GM19099 (cell line): ENCODE data around the gene RBFOX1.

Experiments used
- POLR2A ChIP-seq: IDR thresholded peaks from 3 replicates; pipeline ENCODE4 v1.6.1; 2011; ENCODE audit warnings: low read depth; ENCODE audit not compliant: insufficient read length; ENCODE audit errors: extremely low read depth

The RBFOX1 gene

DNA sequence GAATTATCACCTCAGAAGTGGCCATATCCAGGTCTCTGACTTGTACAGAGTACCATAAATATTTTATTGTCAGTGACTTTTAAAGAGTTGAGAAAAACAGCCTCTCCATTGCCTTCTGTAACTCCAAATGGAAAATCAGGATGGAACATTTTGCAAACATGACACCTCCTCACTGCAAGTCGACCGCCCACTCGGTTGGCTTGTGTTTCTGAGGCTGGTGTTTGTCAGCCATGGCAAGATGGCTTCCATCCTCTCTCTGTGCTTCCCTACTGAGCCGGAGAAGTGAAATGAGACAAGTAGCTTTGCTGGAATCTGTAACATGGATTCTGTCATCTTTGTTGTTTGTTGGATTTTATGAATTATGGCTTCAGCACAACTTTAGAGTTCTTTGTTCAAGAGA, 172.8 kb downstream of the RBFOX1 start:
- no peak for TF ChIP-seq POLR2A

DNA sequence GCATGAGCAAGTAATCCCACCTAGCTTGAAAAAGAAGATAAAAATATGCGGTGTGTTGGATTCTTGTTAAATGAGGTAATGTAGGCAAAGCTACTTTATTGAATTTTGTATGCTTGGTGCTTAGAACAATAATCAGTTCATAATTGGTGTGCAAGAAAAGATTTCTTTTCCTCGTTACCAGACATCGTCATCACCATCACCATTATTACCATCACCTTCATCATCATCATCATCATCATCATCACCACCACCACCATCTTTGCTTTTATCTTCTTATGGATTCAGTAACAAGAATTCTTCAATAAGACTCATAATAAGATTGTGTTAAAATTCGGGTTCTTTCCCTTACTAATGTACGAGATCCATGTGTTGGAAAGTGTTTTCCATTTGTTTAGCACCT, 173.7 kb downstream of the RBFOX1 start:
- no peak for TF ChIP-seq POLR2A

DNA sequence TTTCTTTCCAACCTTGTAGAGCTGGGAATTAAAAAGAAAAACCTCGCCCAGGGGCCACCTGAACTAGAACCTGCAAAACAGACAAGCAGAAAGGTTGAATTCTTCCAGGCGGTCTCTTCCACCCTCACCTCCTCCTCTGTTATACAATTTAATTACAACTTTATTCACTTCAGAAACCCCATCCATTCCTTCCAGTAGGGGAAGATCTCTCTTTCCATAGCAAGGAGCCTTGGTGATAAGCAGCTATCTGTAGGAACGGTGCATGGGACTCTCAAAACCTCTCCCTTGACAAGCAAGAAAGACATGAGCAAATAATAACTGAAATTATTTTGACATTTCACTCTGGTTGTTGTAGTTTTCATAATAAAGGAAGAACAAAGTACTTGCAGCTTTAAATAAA, 176.0 kb downstream of the RBFOX1 start:
- TF ChIP-seq POLR2A: no peak

DNA sequence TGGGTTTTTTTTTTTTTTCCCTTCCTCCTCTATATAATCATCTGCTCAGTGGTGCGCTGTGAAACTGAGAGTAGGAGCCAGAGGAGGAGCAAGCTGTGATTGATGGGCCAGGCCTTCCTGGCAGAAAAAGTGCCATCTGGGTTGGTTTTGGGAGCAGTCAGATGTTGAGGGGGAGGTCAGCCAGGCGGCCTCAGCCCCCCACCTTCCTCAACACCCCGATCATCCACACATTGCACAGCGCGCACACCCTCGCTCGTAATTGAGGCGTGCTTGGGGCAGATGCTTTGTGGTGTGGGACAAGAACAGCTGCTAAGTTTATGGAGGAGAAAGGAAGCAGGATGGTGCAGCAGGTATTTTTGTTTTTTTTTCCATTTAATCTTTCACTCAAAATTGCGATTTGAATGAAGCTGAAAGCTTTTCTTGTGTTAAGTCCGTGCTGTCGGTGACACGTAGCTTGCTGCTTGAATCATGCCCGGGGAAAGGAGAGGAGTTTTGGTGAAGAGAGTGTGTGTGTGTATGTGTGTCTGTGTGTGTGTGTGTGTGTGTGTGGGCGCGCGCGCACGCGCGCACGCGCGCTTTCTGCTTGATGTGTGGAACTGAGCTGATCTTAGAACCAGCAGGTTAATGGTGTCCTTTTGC, 177.4 kb downstream of the RBFOX1 start:
- TF ChIP-seq POLR2A: no peak

DNA sequence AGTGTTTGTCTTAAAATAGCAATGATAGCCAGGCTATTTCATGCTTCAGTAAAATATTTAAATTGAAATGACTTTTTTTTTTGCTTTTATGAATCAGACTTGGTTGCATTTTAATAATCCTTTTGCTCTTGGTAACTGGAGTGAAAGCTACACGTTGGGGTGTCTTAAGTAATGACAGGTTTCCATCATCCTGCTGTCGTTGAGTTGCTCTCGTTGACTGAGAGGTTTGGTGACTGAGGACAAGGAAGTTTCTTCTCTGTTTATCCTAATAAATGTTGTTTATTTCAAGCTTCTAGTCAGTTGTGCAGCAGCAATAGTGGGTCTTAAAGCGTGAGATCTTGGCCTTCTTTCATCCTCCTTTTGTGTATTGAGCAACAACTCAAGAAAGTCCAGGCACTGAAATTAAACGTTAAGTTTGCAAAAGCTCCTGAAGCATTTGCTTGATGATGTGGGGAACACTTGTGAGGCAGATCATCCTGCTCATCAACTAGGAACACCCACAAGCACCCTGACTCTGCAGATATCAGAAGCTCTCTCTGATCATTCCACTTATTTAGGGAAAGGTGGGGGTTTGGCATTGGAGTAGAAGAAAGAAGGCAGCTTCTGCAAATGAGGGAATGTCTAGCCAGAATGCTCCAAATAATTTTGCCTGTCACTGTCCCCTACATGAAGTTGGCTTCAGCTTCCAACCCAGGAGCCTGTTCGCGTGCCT, 179.1 kb downstream of the RBFOX1 start:
- TF ChIP-seq POLR2A: no peak

DNA sequence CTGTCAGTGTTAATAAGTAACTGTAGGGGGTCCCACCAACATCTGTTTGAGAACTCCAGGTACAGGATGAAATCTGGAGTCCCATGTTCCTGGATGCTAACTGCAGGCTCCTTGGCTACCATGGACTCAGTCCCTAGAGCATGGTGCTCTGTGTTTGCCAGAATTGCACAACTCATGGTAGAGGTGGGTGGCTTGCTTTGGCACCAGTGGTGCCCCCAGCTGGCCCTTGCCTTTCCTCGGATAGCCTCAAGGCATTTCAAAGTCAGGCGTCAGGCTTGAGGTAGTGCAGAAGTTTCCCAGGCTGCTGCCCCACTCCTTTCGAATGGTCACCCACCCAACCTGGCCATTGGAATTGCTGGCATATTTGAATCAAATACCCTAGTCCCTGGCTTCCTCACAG, 179.9 kb downstream of the RBFOX1 start:
- TF ChIP-seq POLR2A: no peak

DNA sequence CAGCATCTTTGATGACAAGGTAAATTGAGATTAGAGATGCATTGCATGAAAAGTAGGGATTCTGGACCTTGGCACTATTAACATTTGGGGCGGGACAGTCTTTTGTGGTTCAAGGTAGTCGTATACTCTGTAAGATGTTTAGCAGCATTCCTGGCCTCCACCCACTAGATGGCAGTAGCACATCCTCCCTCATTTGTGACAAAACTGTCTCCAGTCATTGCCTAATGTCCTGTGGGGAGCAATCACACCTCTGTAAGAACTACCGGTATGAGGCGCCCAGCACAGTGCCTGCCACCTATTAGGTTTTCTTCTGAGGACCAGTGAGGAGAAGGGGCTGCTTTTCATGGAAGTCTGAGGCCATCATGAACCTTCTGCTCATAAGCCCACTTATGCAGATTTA, 180.8 kb downstream of the RBFOX1 start:
- TF ChIP-seq POLR2A: no peak

DNA sequence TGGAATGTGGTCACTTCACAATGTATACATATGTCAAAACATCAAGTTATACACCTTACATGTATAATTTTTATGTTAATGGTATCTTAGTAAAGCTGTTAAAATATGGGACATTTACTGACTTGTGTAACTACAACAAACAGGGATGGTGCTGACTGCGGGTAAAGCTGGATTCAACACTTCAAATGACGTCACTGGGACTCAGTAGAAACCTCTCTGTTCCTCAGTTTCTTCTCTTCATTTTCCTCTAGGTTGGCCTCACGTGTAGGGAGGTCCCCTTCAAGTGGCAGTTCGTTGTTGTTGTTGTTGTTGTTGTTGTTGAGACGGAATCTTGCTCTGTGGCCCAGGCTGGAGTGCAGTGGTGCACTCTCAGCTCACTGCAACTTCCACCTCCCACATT, 182.9 kb downstream of the RBFOX1 start:
- TF ChIP-seq POLR2A: no peak

DNA sequence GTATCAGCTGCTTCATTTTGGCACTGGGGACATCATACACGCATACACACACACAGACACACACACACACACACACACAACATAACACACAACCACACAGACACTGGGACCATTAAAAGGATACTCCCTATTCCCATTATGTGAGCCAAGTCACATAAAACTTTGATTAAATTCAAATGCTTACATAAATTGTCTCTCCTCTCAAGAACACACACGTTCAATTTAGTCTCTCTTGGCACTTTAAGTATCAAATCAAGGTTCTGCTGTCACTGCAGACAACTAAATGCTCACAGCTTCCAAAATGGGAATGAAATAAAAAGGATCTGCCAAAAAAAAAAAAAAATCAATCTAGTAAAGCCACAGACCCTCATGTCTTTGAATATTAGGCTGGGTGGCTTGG, 184.9 kb downstream of the RBFOX1 start:
- TF ChIP-seq POLR2A: no peak

DNA sequence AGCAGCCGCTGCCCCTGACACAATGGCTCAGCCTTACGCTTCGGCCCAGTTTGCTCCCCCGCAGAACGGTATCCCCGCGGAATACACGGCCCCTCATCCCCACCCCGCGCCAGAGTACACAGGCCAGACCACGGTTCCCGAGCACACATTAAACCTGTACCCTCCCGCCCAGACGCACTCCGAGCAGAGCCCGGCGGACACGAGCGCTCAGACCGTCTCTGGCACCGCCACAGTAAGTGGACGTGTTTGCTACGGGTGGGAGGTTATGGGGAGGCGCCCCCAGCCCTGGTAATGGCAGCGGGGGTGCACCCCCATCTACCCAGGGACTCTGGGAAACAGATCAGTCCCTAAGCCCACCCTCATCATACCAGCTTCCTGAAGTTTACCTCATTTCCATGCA, 185.5 kb downstream of the RBFOX1 start:
- TF ChIP-seq POLR2A: no peak

DNA sequence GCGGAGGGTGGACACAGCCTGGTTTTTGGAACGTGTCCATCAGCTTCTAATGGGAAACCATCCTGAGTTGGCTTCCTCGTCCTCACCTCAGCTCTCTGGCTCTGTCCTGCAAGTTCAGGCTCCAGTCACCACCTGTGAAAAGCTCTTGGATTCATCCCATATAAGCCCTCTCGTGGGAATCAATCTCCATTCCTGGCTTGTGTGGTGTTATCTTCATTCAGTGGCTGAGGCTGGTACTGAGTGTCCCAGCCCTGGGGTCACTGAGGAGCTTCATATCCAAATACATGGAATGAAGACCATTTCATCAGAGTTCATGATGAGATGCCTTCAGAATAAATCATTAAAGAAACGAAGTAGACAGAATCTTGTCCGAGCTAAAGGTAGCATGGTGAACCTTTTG, 189.2 kb downstream of the RBFOX1 start:
- TF ChIP-seq POLR2A: no peak

DNA sequence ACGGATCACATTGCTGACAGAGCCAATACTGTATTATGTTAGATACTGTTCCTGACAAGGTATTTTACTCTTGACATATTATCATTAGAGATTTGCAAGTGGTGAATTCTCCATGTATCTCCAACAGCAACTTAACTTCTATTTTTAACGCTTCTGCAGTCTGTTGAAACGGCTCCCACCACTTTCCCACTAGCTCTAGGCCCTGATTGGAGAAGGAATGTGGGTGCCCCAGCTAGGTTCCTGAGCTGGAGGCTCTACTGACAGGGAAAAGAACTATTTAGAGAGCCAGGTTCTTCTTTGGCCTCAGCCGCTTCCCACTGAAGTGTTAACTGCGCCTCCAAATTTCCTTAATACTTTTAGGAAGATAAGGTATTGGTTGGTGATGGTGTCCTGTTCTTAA, 191.8 kb downstream of the RBFOX1 start:
- no peak for TF ChIP-seq POLR2A

DNA sequence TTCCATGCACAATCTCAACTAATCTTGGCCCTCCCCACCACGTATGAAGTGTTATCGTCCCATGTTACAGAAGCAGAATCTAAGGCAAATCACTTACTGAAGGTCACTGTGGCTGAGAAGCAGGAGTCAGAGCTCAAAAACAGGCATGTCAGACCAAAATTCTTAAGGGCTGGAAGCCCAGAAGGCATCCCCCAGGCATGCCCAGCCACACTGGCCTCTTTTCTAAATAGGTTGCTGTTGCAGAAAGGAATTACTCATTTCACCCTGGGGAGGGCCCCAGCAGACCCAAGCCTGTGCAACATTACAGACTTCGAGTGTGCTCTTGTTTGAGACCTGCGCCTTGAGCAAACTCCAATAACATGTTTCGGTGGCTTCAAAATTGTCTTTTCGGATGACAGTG, 194.1 kb downstream of the RBFOX1 start:
- no peak for TF ChIP-seq POLR2A

DNA sequence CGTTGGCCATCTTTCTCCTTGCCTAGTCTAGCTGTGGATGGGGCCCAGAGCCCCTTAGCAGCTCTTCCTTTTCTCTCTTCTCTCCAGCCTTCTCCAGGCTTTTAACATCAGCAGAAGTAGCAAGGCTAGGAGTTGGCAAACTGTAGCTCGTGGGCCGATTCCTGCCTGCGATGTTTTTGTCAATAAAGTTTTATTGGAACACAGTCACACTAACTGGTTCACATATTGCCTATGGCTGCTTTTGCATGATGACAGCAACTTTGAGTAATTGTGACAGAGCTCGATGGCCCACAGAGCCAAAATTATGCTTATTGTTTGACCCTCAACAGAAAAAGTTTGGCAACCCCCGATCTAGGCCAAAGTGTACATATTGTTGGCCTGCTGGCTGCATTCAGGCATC, 199.9 kb downstream of the RBFOX1 start:
- TF ChIP-seq POLR2A: no peak

DNA sequence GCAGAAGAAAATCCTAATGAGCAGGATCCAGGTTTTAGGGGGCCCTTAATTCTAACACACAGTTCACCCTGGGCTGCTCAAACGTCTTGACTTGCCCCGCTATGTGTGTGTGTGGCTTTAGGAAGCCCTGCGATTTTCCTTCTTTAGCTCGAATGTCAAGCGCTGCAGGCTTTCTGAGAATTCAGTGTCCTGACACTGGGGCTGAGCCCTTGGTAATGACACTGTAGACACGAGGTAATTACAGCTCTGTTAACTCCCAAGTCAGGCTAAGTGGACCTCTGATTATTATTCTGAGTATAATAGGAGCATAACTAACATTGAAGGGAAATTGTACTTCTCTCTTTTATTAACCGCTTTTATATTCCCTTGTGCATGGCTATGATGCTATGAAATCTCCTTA, 202.1 kb downstream of the RBFOX1 start:
- no peak for TF ChIP-seq POLR2A

DNA sequence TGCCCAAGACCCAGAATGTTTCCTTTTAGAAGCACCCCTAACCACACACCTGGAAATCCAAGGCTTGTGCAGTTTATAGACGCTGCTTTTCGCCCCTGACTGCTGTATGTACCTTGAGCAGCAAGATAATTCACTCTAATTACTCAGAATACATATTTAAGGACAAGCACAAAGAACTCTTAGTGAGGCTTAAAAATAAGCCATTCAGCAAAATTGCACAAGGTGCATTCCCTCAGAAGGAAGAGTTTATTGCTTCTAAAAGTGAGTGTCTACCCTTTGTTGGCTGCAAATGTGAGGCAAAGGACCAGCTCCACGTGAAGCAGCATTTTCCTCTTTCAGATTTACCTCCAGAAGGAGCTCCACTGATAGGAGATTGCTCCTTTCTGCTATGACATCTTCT, 208.4 kb downstream of the RBFOX1 start:
- TF ChIP-seq POLR2A: no peak

DNA sequence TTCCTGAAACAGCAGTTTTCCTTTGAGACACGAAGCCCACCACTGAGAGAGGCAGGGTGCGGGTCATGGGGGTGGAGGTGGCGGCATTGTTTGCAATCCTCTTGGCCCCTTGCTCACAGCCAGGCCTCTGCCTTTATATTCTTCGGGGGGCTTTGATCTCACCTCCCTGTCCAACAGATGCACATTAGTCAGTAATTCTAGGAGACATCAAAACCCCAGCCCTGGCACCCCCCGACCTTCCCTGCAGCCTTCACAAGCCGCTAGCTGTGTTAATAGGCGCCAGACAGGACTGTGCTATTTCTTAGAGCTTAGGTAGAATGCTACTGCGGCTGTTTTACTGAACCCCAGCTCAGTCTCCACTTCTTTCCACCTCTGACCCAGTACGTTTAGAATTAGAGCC, 212.6 kb downstream of the RBFOX1 start:
- TF ChIP-seq POLR2A: no peak
